Stomach (tissue), 9 donors: ENCODE measurements around the gene SPATA3. TPM values are rescaled to one million over a fixed set of nuclear protein-coding genes. Genes with fewer than 3 reads are reported as not detected.

Experiments used
- DNase-seq, 2 donors: peaks; one replicate each; pipeline versions ENCODE4 v3.0.0 to v3.0.0-alpha.2; 2013 to 2019
- H3K27ac ChIP-seq, 5 donors: fragments of 200-600 bp in 4 of 5; sonication (generic) in 4 of 5; one replicate each; pipeline ENCODE4 v1.5.1; 2013 to 2019; ENCODE audit warnings: mild to moderate bottlenecking in 1 of 5, moderate library complexity in 1 of 5
- H3K27me3 ChIP-seq, 3 donors: fragments of 200-600 bp; sonication (generic); one replicate each; pipeline ENCODE4 v1.5.1; 2017 to 2019; ENCODE audit warnings: mixed run types in 1 of 3
- H3K36me3 ChIP-seq, 4 donors: fragments of 200-600 bp; sonication (generic); 1 replicate in 3 of 4; 2 replicates in 1 of 4; pipeline ENCODE4 v1.5.1; 2016 to 2019
- H3K4me1 ChIP-seq, 4 donors: fragments of 200-600 bp; sonication (generic); one replicate each; pipeline ENCODE4 v1.5.1; 2016 to 2019
- H3K4me3 ChIP-seq, 4 donors: fragments of 200-600 bp; sonication (generic) in 3 of 4; one replicate each; pipeline ENCODE4 v1.5.1; 2016 to 2019; ENCODE audit warnings: mild to moderate bottlenecking in 1 of 4
- H3K9me3 ChIP-seq, 4 donors: fragments of 200-600 bp; sonication (generic); one replicate each; pipeline ENCODE4 v1.5.1; 2016 to 2019
- EP300 ChIP-seq: sonication (generic); formaldehyde crosslinking; IDR thresholded peaks from one replicate; pipeline ENCODE4 v1.6.1; 2017; ENCODE audit warnings: antibody characterized with exemption
- POLR2A ChIP-seq, 4 donors: fragments of 450-650 bp; IDR thresholded peaks; one replicate each; pipeline ENCODE4 v1.6.1; 2016; ENCODE audit warnings: antibody characterized with exemption in 4 of 4, control low read depth in 2 of 4, mild to moderate bottlenecking in 1 of 4, moderate library complexity in 1 of 4
- POLR2AphosphoS5 ChIP-seq, 3 donors: sonication (generic); formaldehyde crosslinking; IDR thresholded peaks; one replicate each; pipeline ENCODE4 v1.6.1; 2016; ENCODE audit warnings: antibody characterized with exemption in 3 of 3
- WGBS, 5 donors: extraction: QIAGEN DNeasy Blood & Tissue Kit in 3 of 5; methylation state at CpG; one replicate each; pipeline versions ENCODE4 v1.1.5 to v1.1.7; 2013 to 2018; 5-methylcytosine and 5-hydroxymethylcytosine counted together
- intact Hi-C: fragments of 100-400 bp; cut with DNase I; formaldehyde crosslinking; loops from one replicate; pipeline ENCODE4 v1.15.1; 2023; ENCODE audit warnings: low total_unique reads
- polyA plus RNA-seq, 3 donors: library from polyadenylated mRNA; stranded (reverse); fragments of 200-250 nt; gene quantifications; one replicate each; pipeline ENCODE4 v1.2.3, GENCODE V29; 2013
- total RNA-seq, 5 donors: library from RNA; depleted of rRNA; stranded (reverse); fragments of >200 nt; gene quantifications; one replicate each; pipeline versions ENCODE4 v1.1.0 to v1.2.3, GENCODE V29; 2014 to 2016
- TF ChIP-seq, protein P1 (sequence below), 7 experiments: fragments of 450-650 bp in 4 of 7; fragments of 200-600 bp in 3 of 7; sonication (generic) in 3 of 7; IDR thresholded peaks; one replicate each; pipeline ENCODE4 v1.5.1; 2016 to 2019; ENCODE audit warnings: antibody characterized with exemption in 7 of 7, control low read depth in 2 of 7, mild to moderate bottlenecking in 1 of 7
- donor health status: healthy with polysubstance abuse.
- donor health status: Bipolar disorder and iron deficiency.
- donor health status: healthy.

Gene SPATA3
- total and polyA plus RNA-seq, 8 donors: not detected

DNA sequence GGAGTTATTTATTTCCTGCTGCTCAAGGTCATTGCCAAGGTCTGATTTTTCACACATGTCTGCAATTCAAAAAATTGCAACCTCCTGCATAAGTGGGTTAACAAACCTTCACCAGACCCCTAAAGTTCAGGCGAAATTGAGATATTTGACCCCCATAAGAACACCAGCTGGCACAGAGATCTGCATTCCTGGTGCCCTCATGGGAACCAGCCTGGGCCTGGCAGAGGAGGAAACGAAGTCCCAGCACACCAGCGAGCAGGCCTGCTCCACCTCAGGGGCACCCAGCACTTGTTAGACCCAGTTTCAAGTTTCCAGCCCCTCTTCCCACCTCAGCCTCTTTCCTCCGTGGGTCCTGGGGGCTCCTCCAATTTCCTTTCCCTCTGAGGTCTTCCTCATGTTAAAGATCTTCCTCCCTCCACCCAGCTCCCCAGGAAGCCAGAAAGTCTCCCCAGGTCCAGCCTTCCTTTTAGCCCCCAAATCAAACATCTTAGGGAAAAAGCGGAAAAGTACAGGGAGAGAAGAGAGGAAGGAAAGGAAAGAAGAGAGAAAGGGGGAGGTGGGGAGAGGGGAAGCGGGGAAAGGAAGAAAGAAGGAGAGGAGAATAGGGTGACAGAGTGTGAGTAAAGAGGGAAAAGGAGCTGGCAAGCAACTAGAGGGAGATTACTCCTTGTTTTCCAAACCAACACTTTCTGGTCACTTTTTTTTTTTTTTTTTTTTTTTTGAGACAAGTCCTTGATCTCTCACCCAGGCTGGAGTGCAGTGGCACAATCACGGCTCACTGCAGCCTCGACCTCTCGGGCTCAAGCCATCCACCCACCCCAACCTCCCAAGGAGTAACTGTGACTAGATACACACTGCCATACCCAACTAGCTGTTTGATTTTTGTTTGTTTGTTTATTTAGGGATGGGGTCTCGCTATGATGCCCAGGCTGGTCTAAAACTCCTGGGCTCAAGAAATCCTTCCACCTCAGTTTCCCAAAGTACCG, 37.5 kb downstream of the SPATA3 start:
- intact Hi-C loops: no loop called here
- DNase-seq: no peak
- Histone ChIP-seq H3K27ac (no peak overlapping the region), H3K4me1 (peaks cover 5 to 24% (median 12%) of the 10 kb centered on the region in 4 donors), H3K4me3 (no peak overlapping the region), H3K9me3 (no peaks in the 10 kb centered on the region), H3K36me3 (no peaks in the 10 kb centered on the region), H3K27me3 (peaks cover 3 to 37% (median 19%) of the 10 kb centered on the region in 3 donors)
- TF ChIP-seq EP300 (no peak), POLR2A (IDR thresholded peaks at IDR 0.05) (no peak), POLR2AphosphoS5 (IDR thresholded peaks at IDR 0.05) (no peak)
- TF ChIP-seq, protein P1, sequence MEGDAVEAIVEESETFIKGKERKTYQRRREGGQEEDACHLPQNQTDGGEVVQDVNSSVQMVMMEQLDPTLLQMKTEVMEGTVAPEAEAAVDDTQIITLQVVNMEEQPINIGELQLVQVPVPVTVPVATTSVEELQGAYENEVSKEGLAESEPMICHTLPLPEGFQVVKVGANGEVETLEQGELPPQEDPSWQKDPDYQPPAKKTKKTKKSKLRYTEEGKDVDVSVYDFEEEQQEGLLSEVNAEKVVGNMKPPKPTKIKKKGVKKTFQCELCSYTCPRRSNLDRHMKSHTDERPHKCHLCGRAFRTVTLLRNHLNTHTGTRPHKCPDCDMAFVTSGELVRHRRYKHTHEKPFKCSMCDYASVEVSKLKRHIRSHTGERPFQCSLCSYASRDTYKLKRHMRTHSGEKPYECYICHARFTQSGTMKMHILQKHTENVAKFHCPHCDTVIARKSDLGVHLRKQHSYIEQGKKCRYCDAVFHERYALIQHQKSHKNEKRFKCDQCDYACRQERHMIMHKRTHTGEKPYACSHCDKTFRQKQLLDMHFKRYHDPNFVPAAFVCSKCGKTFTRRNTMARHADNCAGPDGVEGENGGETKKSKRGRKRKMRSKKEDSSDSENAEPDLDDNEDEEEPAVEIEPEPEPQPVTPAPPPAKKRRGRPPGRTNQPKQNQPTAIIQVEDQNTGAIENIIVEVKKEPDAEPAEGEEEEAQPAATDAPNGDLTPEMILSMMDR (IDR thresholded peaks at IDR 0.05): no peak
- WGBS, 5 donors: 51 to 68% (median 59%) methylated on average over 11 of the region's 11 CpGs

- WGBS, 5 donors: 5 to 30% (median 19%) methylated on average over 4 of the region's 4 CpGs
- H3K27me3 ChIP-seq: peaks cover 3 to 46% (median 19%) of the 10 kb centered on the region in 3 donors
- intact Hi-C loops: no loop called here
Observed at GRCh38 chr2:231034291-231034882, 38.5 kb downstream of the SPATA3 start.

DNA sequence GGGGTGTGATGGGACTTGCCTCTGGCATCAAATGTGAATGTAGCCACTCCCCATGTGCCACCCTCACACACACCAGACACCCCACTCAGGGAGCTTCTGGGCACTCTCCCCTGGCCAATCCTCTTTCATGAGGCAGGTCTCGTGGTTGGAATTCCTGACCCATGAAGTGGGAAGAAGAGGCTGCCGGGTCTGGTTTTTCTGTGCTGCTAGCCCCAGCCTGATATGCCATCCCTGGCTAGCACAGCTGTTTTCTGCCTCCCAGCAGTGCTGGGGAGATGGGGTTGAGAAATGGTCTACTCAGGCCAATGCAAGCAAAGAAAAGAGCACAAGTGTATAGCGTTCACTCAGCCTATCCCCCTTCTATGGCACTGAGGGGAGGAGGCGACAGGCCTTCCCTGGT, 40.2 kb downstream of the SPATA3 start:
- WGBS, 5 donors: 70 to 91% (median 84%) methylated on average over 4 of the region's 4 CpGs
- Histone ChIP-seq H3K9me3 (no peaks in the 10 kb centered on the region), H3K27me3 (peaks cover 3 to 57% (median 19%) of the 10 kb centered on the region in 3 donors), H3K4me1 (peaks cover 14 to 47% (median 34%) of the 10 kb centered on the region in 4 donors), H3K4me3 (no peak overlapping the region), H3K36me3 (no peaks in the 10 kb centered on the region), H3K27ac (no peak overlapping the region)
- no peak for DNase-seq
- intact Hi-C loops: no loop called here
- no peak for TF ChIP-seq POLR2A (IDR thresholded peaks at IDR 0.05)
- no peak for TF ChIP-seq POLR2AphosphoS5 (IDR thresholded peaks at IDR 0.05)
- TF ChIP-seq EP300: no peak
- TF ChIP-seq, protein P1 (IDR thresholded peaks at IDR 0.05): no peak

More at GRCh38 chr2:231034291-231034882, 38.5 kb downstream of the SPATA3 start:
- H3K4me1 ChIP-seq: peaks cover 7 to 33% (median 19%) of the 10 kb centered on the region in 4 donors
- no peak for DNase-seq
- H3K9me3 ChIP-seq: no peaks in the 10 kb centered on the region
- TF ChIP-seq, protein P1 (IDR thresholded peaks at IDR 0.05): no peak
- no peak for TF ChIP-seq POLR2A (IDR thresholded peaks at IDR 0.05)
- no peak for TF ChIP-seq POLR2AphosphoS5 (IDR thresholded peaks at IDR 0.05)
- no peak for TF ChIP-seq EP300
- no peaks in the 10 kb centered on the region for H3K36me3 ChIP-seq
- H3K27ac ChIP-seq: no peak overlapping the region
- H3K4me3 ChIP-seq: no peak overlapping the region

- 52 to 64% (median 60%) methylated on average over 12 of the region's 12 CpGs for WGBS, 5 donors
- Histone ChIP-seq H3K27ac (peak overlapping the region in 1 of 5 donors; percentile 64), H3K9me3 (no peaks in the 10 kb centered on the region), H3K4me3 (peak overlapping the region in 3 of 4 donors; percentile 42 to 55 (median 51)), H3K4me1 (peaks cover 17 to 52% (median 36%) of the 10 kb centered on the region in 4 donors), H3K27me3 (peaks cover 3 to 62% (median 19%) of the 10 kb centered on the region in 3 donors), H3K36me3 (peaks cover 0 to 2% (median 0%) of the 10 kb centered on the region in 4 donors)
- TF ChIP-seq EP300 (no peak), POLR2AphosphoS5 (IDR thresholded peaks at IDR 0.05) (no peak), POLR2A (IDR thresholded peaks at IDR 0.05) (no peak)
- TF ChIP-seq, protein P1 (IDR thresholded peaks at IDR 0.05): no peak
- no peak for DNase-seq
- intact Hi-C loops: no loop called here
Observed at GRCh38 chr2:231036578-231037106, 40.7 kb downstream of the SPATA3 start.
